Measurements from ENCODE around the gene MRPS22.

DNA sequence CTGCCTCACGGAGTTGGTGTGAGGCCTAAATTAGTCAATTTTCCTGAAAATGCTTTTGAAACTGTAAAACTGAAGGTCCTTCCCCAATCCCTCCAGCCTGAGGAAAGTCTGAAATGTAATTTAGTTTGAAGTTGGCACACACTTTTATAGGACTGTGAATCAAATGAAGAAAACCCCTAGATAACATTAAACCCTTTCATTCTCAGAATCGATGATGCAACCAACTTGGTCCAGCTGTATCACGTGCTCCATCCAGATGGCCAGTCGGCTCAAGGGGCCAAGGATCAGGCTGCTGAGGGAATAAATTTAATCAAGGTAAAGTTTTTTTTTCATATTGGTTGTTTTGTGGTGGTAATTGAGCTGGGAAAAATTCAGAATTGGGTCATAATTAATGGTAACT is 11.7 kb downstream of the MRPS22 start:
- no peak for TF ChIP-seq CTCF (IDR thresholded peaks at IDR 0.05)
- TF ChIP-seq POLR2A (IDR thresholded peaks at IDR 0.05) = no peak
- no peak for TF ChIP-seq POLR2AphosphoS5 (IDR thresholded peaks at IDR 0.05)

Data from prostate gland (tissue), 2 donors.